ENCODE results near the gene EFNA2. TPM values are rescaled to one million over a fixed set of nuclear protein-coding genes. Genes with fewer than 3 reads are reported as not detected.

EFNA2 gene
- total and polyA plus RNA-seq, 2 experiments from 2014 or later: 2.7 to 10.3 TPM

- H3K36me3 ChIP-seq (ENCODE audit: insufficient read depth): peaks cover 31% of the 10 kb centered on the region
- no peak overlapping the region for H2AFZ ChIP-seq
- H3K79me2 ChIP-seq (replicated peaks; ENCODE audit: insufficient read depth): peaks cover 47% of the 10 kb centered on the region
- H3K9me3 Mint-ChIP-seq: no peaks in the 10 kb centered on the region; the same call in 2 of the 3 replicates
- H3K4me3 ChIP-seq: peak overlapping the region; percentile 88
- H3K27me3 ChIP-seq (ENCODE audit: insufficient read depth): no peaks in the 10 kb centered on the region
- H3F3A ChIP-seq (replicated peaks; ENCODE audit: low read depth): peaks cover 64% of the 10 kb centered on the region
- H3K4me2 ChIP-seq: peak overlapping the region; percentile 97
- ATAC-seq: peak; percentile 13
- peak; percentile 65 for DNase-seq (ENCODE audit: low spot score)
- peaks cover 58% of the 10 kb centered on the region for H3K36me3 Mint-ChIP-seq (ENCODE audit: low read depth)
- peak overlapping the region; percentile 75 for H3K4me3 Mint-ChIP-seq
- peaks cover 48% of the 10 kb centered on the region for H3K4me1 Mint-ChIP-seq
- H3K9me2 ChIP-seq (ENCODE audit: insufficient read depth): no peaks in the 10 kb centered on the region
- peaks cover 31% of the 10 kb centered on the region for H3K4me1 ChIP-seq (ENCODE audit: insufficient read depth)
- H4K20me1 ChIP-seq (replicated peaks; ENCODE audit: insufficient read depth): peaks cover 34% of the 10 kb centered on the region
- no peak for TF ChIP-seq ZNF331 (CRISPR knock-in tag; IDR thresholded peaks at IDR 0.05; ENCODE audit: low read depth)
- peak overlapping the region; percentile 97 for H3K27ac Mint-ChIP-seq
- H3K27ac ChIP-seq (ENCODE audit: low read depth): peak overlapping the region; percentile 91
- H3K27me3 Mint-ChIP-seq (ENCODE audit: insufficient read depth, low read depth, poor library complexity): peaks cover 43% of the 10 kb centered on the region
These were observed 10.8 kb upstream of the EFNA2 start for GRCh38 chr19:1274852-1275259.

- Mint-ChIP-seq H3K27me3 (ENCODE audit: insufficient read depth, low read depth, poor library complexity) (peaks cover 44% of the 10 kb centered on the region), H3K27ac (peak within 1 kb of the TSS; percentile 97), H3K9me3 (no peaks in the 10 kb centered on the region; the same call in 2 of the 3 replicates), H3K4me3 (peak within 1 kb of the TSS; percentile 77), H3K36me3 (ENCODE audit: low read depth) (peaks cover 55% of the 10 kb centered on the region), H3K4me1 (peaks cover 48% of the 10 kb centered on the region)
- Histone ChIP-seq H3K27ac (ENCODE audit: low read depth) (peak within 1 kb of the TSS; percentile 94), H3K4me1 (ENCODE audit: insufficient read depth) (peaks cover 26% of the 10 kb centered on the region), H3K27me3 (ENCODE audit: insufficient read depth) (no peaks in the 10 kb centered on the region), H3K4me2 (peak within 1 kb of the TSS; percentile 97), H2AFZ (no peak within 1 kb of the TSS), H4K20me1 (replicated peaks; ENCODE audit: insufficient read depth) (peaks cover 29% of the 10 kb centered on the region), H3K36me3 (ENCODE audit: insufficient read depth) (peaks cover 29% of the 10 kb centered on the region), H3K4me3 (peak within 1 kb of the TSS; percentile 88), H3K9me2 (ENCODE audit: insufficient read depth) (no peaks in the 10 kb centered on the region), H3K79me2 (replicated peaks; ENCODE audit: insufficient read depth) (peaks cover 41% of the 10 kb centered on the region), H3F3A (replicated peaks; ENCODE audit: low read depth) (peaks cover 62% of the 10 kb centered on the region)
- peak; percentile 55 for ATAC-seq
- DNase-seq (ENCODE audit: low spot score): peak; percentile 98
- peak; percentile 67 for TF ChIP-seq ETS1 (IDR thresholded peaks at IDR 0.05)
- no peak for TF ChIP-seq CTCF (conservative IDR thresholded peaks at IDR 0.05; ENCODE audit: low read depth in 2 of 2)
- TF ChIP-seq NANOG (IDR thresholded peaks at IDR 0.05; ENCODE audit: borderline replicate concordance): no peak
- TF ChIP-seq EZH2 (IDR thresholded peaks at IDR 0.05; ENCODE audit: low read depth, unreplicated experiment): no peak
- TF ChIP-seq ZNF331 (CRISPR knock-in tag; IDR thresholded peaks at IDR 0.05; ENCODE audit: low read depth): no peak
- no peak for TF ChIP-seq ZNF462 (CRISPR knock-in tag; IDR thresholded peaks at IDR 0.05)
- no peak for TF ChIP-seq STAT1 (IDR thresholded peaks at IDR 0.05; ENCODE audit: unreplicated experiment)
- TF ChIP-seq ZNF114 (CRISPR knock-in tag; IDR thresholded peaks at IDR 0.05): no peak
- peak; percentile 92 for TF ChIP-seq CREB1 (CRISPR knock-in tag; IDR thresholded peaks at IDR 0.05; ENCODE audit: low read depth)
- TF ChIP-seq JUNB (IDR thresholded peaks at IDR 0.05; ENCODE audit: unreplicated experiment): no peak
- no peak for TF ChIP-seq EZH2phosphoT487 (IDR thresholded peaks at IDR 0.05; ENCODE audit: unreplicated experiment)
- TF ChIP-seq POLR2AphosphoS5 (IDR thresholded peaks at IDR 0.05; ENCODE audit: low read depth): peak; percentile 87
These were observed 10.3 kb upstream of the EFNA2 start, which contains the start of gene FAM174C for GRCh38 chr19:1275260-1275975. Gene FAM174C, plus strand, starts transcription at chr19:1275530. Its CDS starts 20 bp downstream, at chr19:1275550.

Measured in GM23338 (cell line).